Stomach (tissue), 9 donors: ENCODE measurements around the gene WDR7. TPM values are rescaled to one million over a fixed set of nuclear protein-coding genes. Genes with fewer than 3 reads are reported as not detected.

Experiments
- DNase-seq, 2 donors: peaks; one replicate each; pipeline versions ENCODE4 v3.0.0 to v3.0.0-alpha.2; 2013 to 2019
- H3K27ac ChIP-seq, 5 donors: fragments of 200-600 bp in 4 of 5; sonication (generic) in 4 of 5; one replicate each; pipeline ENCODE4 v1.5.1; 2013 to 2019; ENCODE audit warnings: mild to moderate bottlenecking in 1 of 5, moderate library complexity in 1 of 5
- H3K27me3 ChIP-seq, 3 donors: fragments of 200-600 bp; sonication (generic); one replicate each; pipeline ENCODE4 v1.5.1; 2017 to 2019; ENCODE audit warnings: mixed run types in 1 of 3
- H3K36me3 ChIP-seq, 4 donors: fragments of 200-600 bp; sonication (generic); 1 replicate in 3 of 4; 2 replicates in 1 of 4; pipeline ENCODE4 v1.5.1; 2016 to 2019
- H3K4me1 ChIP-seq, 4 donors: fragments of 200-600 bp; sonication (generic); one replicate each; pipeline ENCODE4 v1.5.1; 2016 to 2019
- H3K4me3 ChIP-seq, 4 donors: fragments of 200-600 bp; sonication (generic) in 3 of 4; one replicate each; pipeline ENCODE4 v1.5.1; 2016 to 2019; ENCODE audit warnings: mild to moderate bottlenecking in 1 of 4
- H3K9me3 ChIP-seq, 4 donors: fragments of 200-600 bp; sonication (generic); one replicate each; pipeline ENCODE4 v1.5.1; 2016 to 2019
- EP300 ChIP-seq: sonication (generic); formaldehyde crosslinking; IDR thresholded peaks from one replicate; pipeline ENCODE4 v1.6.1; 2017; ENCODE audit warnings: antibody characterized with exemption
- POLR2A ChIP-seq, 4 donors: fragments of 450-650 bp; IDR thresholded peaks; one replicate each; pipeline ENCODE4 v1.6.1; 2016; ENCODE audit warnings: antibody characterized with exemption in 4 of 4, control low read depth in 2 of 4, mild to moderate bottlenecking in 1 of 4, moderate library complexity in 1 of 4
- POLR2AphosphoS5 ChIP-seq, 3 donors: sonication (generic); formaldehyde crosslinking; IDR thresholded peaks; one replicate each; pipeline ENCODE4 v1.6.1; 2016; ENCODE audit warnings: antibody characterized with exemption in 3 of 3
- WGBS, 5 donors: extraction: QIAGEN DNeasy Blood & Tissue Kit in 3 of 5; methylation state at CpG; one replicate each; pipeline versions ENCODE4 v1.1.5 to v1.1.7; 2013 to 2018; 5-methylcytosine and 5-hydroxymethylcytosine counted together
- intact Hi-C: fragments of 100-400 bp; cut with DNase I; formaldehyde crosslinking; loops from one replicate; pipeline ENCODE4 v1.15.1; 2023; ENCODE audit warnings: low total_unique reads
- polyA plus RNA-seq, 3 donors: library from polyadenylated mRNA; stranded (reverse); fragments of 200-250 nt; gene quantifications; one replicate each; pipeline ENCODE4 v1.2.3, GENCODE V29; 2013
- total RNA-seq, 5 donors: library from RNA; depleted of rRNA; stranded (reverse); fragments of >200 nt; gene quantifications; one replicate each; pipeline versions ENCODE4 v1.1.0 to v1.2.3, GENCODE V29; 2014 to 2016
- TF ChIP-seq, protein P1 (sequence below), 7 experiments: fragments of 450-650 bp in 4 of 7; fragments of 200-600 bp in 3 of 7; sonication (generic) in 3 of 7; IDR thresholded peaks; one replicate each; pipeline ENCODE4 v1.5.1; 2016 to 2019; ENCODE audit warnings: antibody characterized with exemption in 7 of 7, control low read depth in 2 of 7, mild to moderate bottlenecking in 1 of 7
- donor health status: healthy with polysubstance abuse.
- donor health status: Bipolar disorder and iron deficiency.
- donor health status: healthy.

WDR7 gene
- total and polyA plus RNA-seq, 8 donors = 1.7 to 250 (median 47.2) TPM

DNA sequence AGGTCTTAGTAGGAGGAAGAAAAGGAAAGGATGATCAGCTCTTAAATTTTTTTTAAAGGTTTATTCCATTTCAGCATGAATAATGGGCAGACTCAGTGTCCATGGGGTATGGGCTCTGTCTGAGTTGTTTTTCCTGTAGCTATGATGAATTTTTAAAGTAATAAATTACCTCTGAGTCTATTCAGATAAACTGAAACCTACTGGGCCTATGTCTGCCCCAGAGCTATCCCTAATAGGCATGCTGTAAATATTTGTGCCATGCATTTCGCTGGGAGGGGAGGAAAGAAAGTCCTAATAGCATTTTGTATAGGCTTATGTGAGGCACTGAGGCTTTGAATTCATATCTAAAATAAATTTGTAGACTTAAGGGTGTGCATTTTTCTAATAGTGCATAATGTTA, 285.3 kb downstream of the WDR7 start:
- no peak for TF ChIP-seq POLR2A (IDR thresholded peaks at IDR 0.05)
- no peak for TF ChIP-seq POLR2AphosphoS5 (IDR thresholded peaks at IDR 0.05)
- TF ChIP-seq EP300 = no peak
- TF ChIP-seq, protein P1, sequence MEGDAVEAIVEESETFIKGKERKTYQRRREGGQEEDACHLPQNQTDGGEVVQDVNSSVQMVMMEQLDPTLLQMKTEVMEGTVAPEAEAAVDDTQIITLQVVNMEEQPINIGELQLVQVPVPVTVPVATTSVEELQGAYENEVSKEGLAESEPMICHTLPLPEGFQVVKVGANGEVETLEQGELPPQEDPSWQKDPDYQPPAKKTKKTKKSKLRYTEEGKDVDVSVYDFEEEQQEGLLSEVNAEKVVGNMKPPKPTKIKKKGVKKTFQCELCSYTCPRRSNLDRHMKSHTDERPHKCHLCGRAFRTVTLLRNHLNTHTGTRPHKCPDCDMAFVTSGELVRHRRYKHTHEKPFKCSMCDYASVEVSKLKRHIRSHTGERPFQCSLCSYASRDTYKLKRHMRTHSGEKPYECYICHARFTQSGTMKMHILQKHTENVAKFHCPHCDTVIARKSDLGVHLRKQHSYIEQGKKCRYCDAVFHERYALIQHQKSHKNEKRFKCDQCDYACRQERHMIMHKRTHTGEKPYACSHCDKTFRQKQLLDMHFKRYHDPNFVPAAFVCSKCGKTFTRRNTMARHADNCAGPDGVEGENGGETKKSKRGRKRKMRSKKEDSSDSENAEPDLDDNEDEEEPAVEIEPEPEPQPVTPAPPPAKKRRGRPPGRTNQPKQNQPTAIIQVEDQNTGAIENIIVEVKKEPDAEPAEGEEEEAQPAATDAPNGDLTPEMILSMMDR (IDR thresholded peaks at IDR 0.05) = no peak
- Histone ChIP-seq H3K27me3 (no peaks in the 10 kb centered on the region), H3K4me1 (peaks cover 0 to 7% (median 0%) of the 10 kb centered on the region in 4 donors), H3K4me3 (no peak overlapping the region), H3K27ac (no peak overlapping the region), H3K36me3 (peaks cover 0 to 27% (median 25%) of the 10 kb centered on the region in 4 donors), H3K9me3 (no peaks in the 10 kb centered on the region)
- DNase-seq = no peak
- intact Hi-C loops = no loop called here
- WGBS, 5 donors = 76 to 91% (median 85%) methylated on average over 1 of the region's 1 CpG

DNA sequence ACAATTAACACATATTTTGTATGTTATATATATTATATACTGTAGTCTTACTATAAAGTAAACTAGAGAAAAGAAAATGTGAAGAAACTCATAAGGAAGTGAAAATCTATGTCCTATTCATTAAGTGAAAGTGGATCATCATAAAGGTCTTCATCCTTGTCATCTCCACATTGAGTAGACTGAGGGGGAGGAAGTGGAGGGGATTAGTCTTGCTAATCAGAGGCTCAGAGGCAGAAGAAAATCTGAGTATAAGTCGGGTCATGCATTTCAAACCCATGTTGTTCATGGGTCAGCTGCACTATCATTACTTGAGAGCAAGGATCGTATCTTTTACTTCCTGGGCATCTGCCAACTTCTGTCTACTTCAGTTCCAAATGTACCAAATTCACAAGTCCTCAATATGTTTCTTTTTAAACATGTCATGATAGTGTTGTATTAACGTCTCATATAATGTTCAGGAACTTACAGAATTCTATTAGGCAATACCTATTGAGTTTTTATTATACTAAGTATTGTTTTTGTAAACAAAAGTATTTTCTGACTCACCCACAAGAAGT, 286.8 kb downstream of the WDR7 start:
- Histone ChIP-seq H3K27ac (no peak overlapping the region), H3K36me3 (peaks cover 0 to 22% (median 21%) of the 10 kb centered on the region in 4 donors), H3K27me3 (no peaks in the 10 kb centered on the region), H3K9me3 (no peaks in the 10 kb centered on the region), H3K4me3 (no peak overlapping the region), H3K4me1 (peaks cover 0 to 7% (median 0%) of the 10 kb centered on the region in 4 donors)
- WGBS, 5 donors = 57 to 79% (median 70%) methylated on average over 3 of the region's 3 CpGs
- no peak for DNase-seq
- intact Hi-C loops = no loop called here
- TF ChIP-seq EP300 (no peak), POLR2A (IDR thresholded peaks at IDR 0.05) (no peak), POLR2AphosphoS5 (IDR thresholded peaks at IDR 0.05) (no peak)
- TF ChIP-seq, protein P1 (IDR thresholded peaks at IDR 0.05) = no peak

DNA sequence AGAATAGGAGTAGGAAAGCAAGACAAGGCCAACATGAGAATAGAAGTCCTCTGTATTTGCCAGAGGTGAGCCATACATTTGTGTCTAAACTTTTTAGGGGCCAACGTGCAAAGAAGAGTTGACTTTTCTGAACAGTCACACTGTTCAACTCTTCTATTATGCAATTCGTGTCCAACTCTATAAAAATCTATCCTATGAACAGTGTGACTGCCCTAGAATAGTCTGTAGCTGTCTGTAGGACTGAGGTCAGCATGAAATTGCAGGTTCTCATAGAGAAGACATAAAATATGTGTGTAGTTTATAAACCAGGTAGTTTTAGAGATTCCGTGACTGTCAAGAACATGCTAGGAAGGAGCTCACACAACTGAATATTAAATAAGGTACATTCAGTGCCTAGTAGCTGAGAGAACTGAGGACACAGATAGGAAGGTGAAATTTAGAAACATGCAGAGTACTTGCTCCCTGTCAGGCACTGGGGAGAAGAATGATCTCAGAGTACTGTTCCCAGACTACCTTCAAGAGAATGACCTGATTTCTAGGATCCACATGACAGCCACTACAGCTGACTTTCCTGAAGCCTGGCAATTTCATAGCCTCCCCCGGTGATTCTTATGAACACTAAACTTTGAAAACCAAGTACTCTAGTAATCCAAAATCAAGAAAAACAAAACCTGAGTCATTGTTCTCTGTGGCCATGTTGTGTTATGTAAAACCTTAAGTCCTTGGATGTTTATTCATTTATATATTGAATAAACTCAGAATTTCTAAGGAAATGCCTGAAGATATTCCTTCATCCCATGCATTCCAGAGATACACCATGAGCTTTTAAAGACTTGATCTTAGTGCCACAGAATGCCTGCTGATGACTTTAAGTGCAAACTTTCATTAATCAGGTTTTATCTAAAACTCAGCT, 294.3 kb downstream of the WDR7 start:
- DNase-seq = no peak
- intact Hi-C loops = no loop called here
- WGBS, 5 donors = 88 to 96% (median 94%) methylated on average over 4 of the region's 4 CpGs

DNA sequence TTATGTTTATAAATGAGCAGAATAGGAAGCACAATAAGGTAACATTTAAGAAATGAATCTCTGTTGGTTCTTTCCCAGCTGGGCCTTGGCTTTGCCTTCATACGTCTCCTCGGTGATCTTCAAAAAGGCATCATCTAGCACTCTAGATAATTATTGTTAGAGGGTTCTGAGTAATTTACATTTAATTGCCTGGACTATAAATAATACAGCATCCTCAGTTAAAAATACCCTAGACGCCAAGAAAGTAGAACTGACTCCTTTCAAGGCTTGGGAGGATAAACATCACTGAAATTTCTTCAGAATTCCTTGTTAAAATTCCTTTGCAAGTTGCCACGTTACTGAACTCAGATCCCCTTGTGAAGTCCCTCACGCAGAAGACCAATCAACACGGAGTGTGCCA, 296.1 kb downstream of the WDR7 start:
- Histone ChIP-seq H3K27me3 (no peaks in the 10 kb centered on the region), H3K4me1 (peaks cover 0 to 3% (median 0%) of the 10 kb centered on the region in 4 donors), H3K9me3 (no peaks in the 10 kb centered on the region), H3K4me3 (no peak overlapping the region), H3K27ac (no peak overlapping the region), H3K36me3 (peaks cover 0 to 8% (median 2%) of the 10 kb centered on the region in 4 donors)
- intact Hi-C loops = no loop called here
- 91 to 94% (median 93%) methylated on average over 6 of the region's 6 CpGs for WGBS, 5 donors
- DNase-seq = no peak
- TF ChIP-seq POLR2AphosphoS5 (IDR thresholded peaks at IDR 0.05) (no peak), POLR2A (IDR thresholded peaks at IDR 0.05) (no peak), EP300 (no peak)
- TF ChIP-seq, protein P1 (IDR thresholded peaks at IDR 0.05) = no peak

More for the DNA sequence above, 294.3 kb downstream of the WDR7 start:
- Histone ChIP-seq H3K4me1 (peaks cover 0 to 3% (median 0%) of the 10 kb centered on the region in 4 donors), H3K36me3 (peaks cover 0 to 8% (median 2%) of the 10 kb centered on the region in 4 donors), H3K27me3 (no peaks in the 10 kb centered on the region), H3K9me3 (no peaks in the 10 kb centered on the region), H3K27ac (no peak overlapping the region), H3K4me3 (no peak overlapping the region)
- TF ChIP-seq, protein P1 (IDR thresholded peaks at IDR 0.05) = no peak
